Activated naive CD8-positive, alpha-beta T cell treated with anti-CD3 and anti-CD28 coated beads, Interleukin-2, amount 10 ng/mL, durations not matched to agents 7 days and 5 days (primary cell): ENCODE measurements around the gene MADD. TPM values are rescaled to one million over a fixed set of nuclear protein-coding genes. Genes with fewer than 3 reads are reported as not detected.
A peak's percentile ranks its signal among the peaks of the same experiment; 100 is the strongest.

Experiments used
- ATAC-seq: fragments of 150-1000 bp; cut with Tn5 transposase; one replicate; pipeline ENCODE4 v1.10.0; 2021; ENCODE audit warnings: low read depth, moderate library complexity
- POLR2A ChIA-PET: fragments of 350-600 bp; sonication (Branson Sonifier 250); formaldehyde crosslinking; loops from one replicate; lab custom pipeline; 2021; ENCODE audit warnings: antibody characterized with exemption; lab: Charles Lee
- DNase-seq: peaks from one replicate; pipeline ENCODE4 v3.0.0; 2021
- H3K27ac Mint-ChIP-seq: one replicate; pipeline ENCODE4 v1.8.0; 2022; ENCODE audit warnings: mild to moderate bottlenecking, mixed read lengths
- H3K27me3 Mint-ChIP-seq: one replicate; pipeline ENCODE4 v1.8.0; 2022; ENCODE audit warnings: mild to moderate bottlenecking, moderate library complexity, mixed read lengths
- H3K36me3 Mint-ChIP-seq: one replicate; pipeline ENCODE4 v1.8.0; 2021; ENCODE audit warnings: mild to moderate bottlenecking, mixed read lengths
- H3K4me1 Mint-ChIP-seq: one replicate; pipeline ENCODE4 v1.8.0; 2021; ENCODE audit warnings: mixed read lengths
- H3K4me3 Mint-ChIP-seq: one replicate; pipeline ENCODE4 v1.8.0; 2022; ENCODE audit warnings: mild to moderate bottlenecking, moderate library complexity, mixed read lengths
- H3K9me3 Mint-ChIP-seq: one replicate; pipeline ENCODE4 v1.8.0; 2021; ENCODE audit warnings: mixed read lengths
- total RNA-seq, 2 experiments: library from RNA; stranded (reverse); gene quantifications; one replicate each; pipeline ENCODE4 v1.2.3, GENCODE V29; 2021

MADD gene
- total RNA-seq, 2 experiments from 2014 or later: 113 to 114 TPM

GRCh38 chr11:47318166-47318565 is 48.2 kb downstream of the MADD start:
- Mint-ChIP-seq H3K9me3 (no peaks in the 10 kb centered on the region), H3K27ac (no peak overlapping the region), H3K4me3 (no peak overlapping the region), H3K27me3 (no peaks in the 10 kb centered on the region), H3K36me3 (peaks cover 29% of the 10 kb centered on the region), H3K4me1 (no peaks in the 10 kb centered on the region)
- DNase-seq: no peak
- POLR2A ChIA-PET: no interaction called here
- ATAC-seq: no peak

- ATAC-seq: no peak
- H3K4me3 Mint-ChIP-seq: no peak overlapping the region
- no peaks in the 10 kb centered on the region for H3K4me1 Mint-ChIP-seq
- POLR2A ChIA-PET: no interaction called here
- no peaks in the 10 kb centered on the region for H3K27me3 Mint-ChIP-seq
- peaks cover 28% of the 10 kb centered on the region for H3K36me3 Mint-ChIP-seq
- DNase-seq: no peak
- H3K27ac Mint-ChIP-seq: no peak overlapping the region
- no peaks in the 10 kb centered on the region for H3K9me3 Mint-ChIP-seq
Observed at GRCh38 chr11:47324520-47324919, 54.6 kb downstream of the MADD start.

GRCh38 chr11:47325271-47326041 is 55.5 kb downstream of the MADD start:
- no peak for DNase-seq
- no peaks in the 10 kb centered on the region for H3K9me3 Mint-ChIP-seq
- H3K4me3 Mint-ChIP-seq: no peak overlapping the region
- peaks cover 28% of the 10 kb centered on the region for H3K36me3 Mint-ChIP-seq
- no peak for ATAC-seq
- no peaks in the 10 kb centered on the region for H3K4me1 Mint-ChIP-seq
- H3K27ac Mint-ChIP-seq: peak overlapping the region; percentile 6
- POLR2A ChIA-PET: no interaction called here
- no peaks in the 10 kb centered on the region for H3K27me3 Mint-ChIP-seq

GRCh38 chr11:47326198-47326597 is 56.3 kb downstream of the MADD start:
- Mint-ChIP-seq H3K27ac (no peak overlapping the region), H3K4me3 (no peak overlapping the region), H3K36me3 (peaks cover 28% of the 10 kb centered on the region), H3K9me3 (no peaks in the 10 kb centered on the region), H3K4me1 (no peaks in the 10 kb centered on the region), H3K27me3 (no peaks in the 10 kb centered on the region)
- POLR2A ChIA-PET: no interaction called here
- no peak for ATAC-seq
- DNase-seq: no peak

- H3K4me3 Mint-ChIP-seq: no peak overlapping the region
- ATAC-seq (no peak), DNase-seq (no peak)
- no peaks in the 10 kb centered on the region for H3K9me3 Mint-ChIP-seq
- no peaks in the 10 kb centered on the region for H3K4me1 Mint-ChIP-seq
- peak overlapping the region; percentile 23 for H3K27ac Mint-ChIP-seq
- POLR2A ChIA-PET: no interaction called here
- H3K36me3 Mint-ChIP-seq: peaks cover 24% of the 10 kb centered on the region
- H3K27me3 Mint-ChIP-seq: no peaks in the 10 kb centered on the region
Observed at GRCh38 chr11:47327025-47327424, 57.1 kb downstream of the MADD start.

GRCh38 chr11:47327949-47328348 is 58.0 kb downstream of the MADD start:
- Mint-ChIP-seq H3K27ac (no peak overlapping the region), H3K36me3 (peaks cover 24% of the 10 kb centered on the region), H3K27me3 (no peaks in the 10 kb centered on the region), H3K4me1 (no peaks in the 10 kb centered on the region), H3K4me3 (no peak overlapping the region), H3K9me3 (no peaks in the 10 kb centered on the region)
- ATAC-seq (no peak), DNase-seq (no peak)
- POLR2A ChIA-PET: no interaction called here

GRCh38 chr11:47328449-47329390 is 58.8 kb downstream of the MADD start:
- DNase-seq: no peak
- Mint-ChIP-seq H3K9me3 (no peaks in the 10 kb centered on the region), H3K4me1 (no peaks in the 10 kb centered on the region), H3K36me3 (peaks cover 21% of the 10 kb centered on the region), H3K4me3 (no peak overlapping the region), H3K27ac (peak overlapping the region; percentile 32), H3K27me3 (no peaks in the 10 kb centered on the region)
- POLR2A ChIA-PET: no interaction called here
- ATAC-seq: no peak

GRCh38 chr11:47329431-47329986 is 59.6 kb downstream of the MADD start:
- H3K9me3 Mint-ChIP-seq: no peaks in the 10 kb centered on the region
- ATAC-seq: no peak
- H3K27me3 Mint-ChIP-seq: no peaks in the 10 kb centered on the region
- H3K4me3 Mint-ChIP-seq: no peak overlapping the region
- DNase-seq: no peak
- H3K4me1 Mint-ChIP-seq: no peaks in the 10 kb centered on the region
- POLR2A ChIA-PET: no interaction called here
- H3K36me3 Mint-ChIP-seq: peaks cover 21% of the 10 kb centered on the region
- H3K27ac Mint-ChIP-seq: no peak overlapping the region

GRCh38 chr11:47329987-47330931 is 60.3 kb downstream of the MADD start:
- H3K4me3 Mint-ChIP-seq: no peak overlapping the region
- ATAC-seq: peak; percentile 37
- POLR2A ChIA-PET: no interaction called here
- H3K36me3 Mint-ChIP-seq: peaks cover 16% of the 10 kb centered on the region
- H3K27ac Mint-ChIP-seq: no peak overlapping the region
- H3K27me3 Mint-ChIP-seq: no peaks in the 10 kb centered on the region
- no peak for DNase-seq
- no peaks in the 10 kb centered on the region for H3K9me3 Mint-ChIP-seq
- no peaks in the 10 kb centered on the region for H3K4me1 Mint-ChIP-seq

GRCh38 chr11:47331454-47332302 is 61.7 kb downstream of the MADD start:
- no peaks in the 10 kb centered on the region for H3K9me3 Mint-ChIP-seq
- POLR2A ChIA-PET: interaction anchor here (0.5 kb wide), 1 partner anchor 15 kb away, joined by 4 read pairs; no protein-coding TSS in a partner anchor
- DNase-seq (no peak), ATAC-seq (peak; percentile 13)
- no peak overlapping the region for H3K4me3 Mint-ChIP-seq
- no peaks in the 10 kb centered on the region for H3K27me3 Mint-ChIP-seq
- peaks cover 12% of the 10 kb centered on the region for H3K36me3 Mint-ChIP-seq
- no peak overlapping the region for H3K27ac Mint-ChIP-seq
- H3K4me1 Mint-ChIP-seq: no peaks in the 10 kb centered on the region

GRCh38 chr11:47332303-47332711 is 62.4 kb downstream of the MADD start:
- DNase-seq (no peak), ATAC-seq (no peak)
- Mint-ChIP-seq H3K27me3 (no peaks in the 10 kb centered on the region), H3K4me3 (no peak overlapping the region), H3K36me3 (peaks cover 10% of the 10 kb centered on the region), H3K4me1 (peaks cover 2% of the 10 kb centered on the region), H3K9me3 (no peaks in the 10 kb centered on the region), H3K27ac (no peak overlapping the region)
- POLR2A ChIA-PET: interaction anchor here (0.5 kb wide), 1 partner anchor 16 kb away, joined by 4 read pairs; no protein-coding TSS in a partner anchor
